GM19193 (cell line): ENCODE results near the gene ENG.

Experiments used
- POLR2A ChIP-seq: IDR thresholded peaks from 4 replicates; pipeline ENCODE4 v1.6.1; 2011; ENCODE audit not compliant: insufficient read depth, insufficient read length; ENCODE audit errors: extremely low read depth

The ENG gene

GRCh38 chr9:127884427-127884911 lies 30.0 kb upstream of the ENG start:
- no peak for TF ChIP-seq POLR2A

DNA sequence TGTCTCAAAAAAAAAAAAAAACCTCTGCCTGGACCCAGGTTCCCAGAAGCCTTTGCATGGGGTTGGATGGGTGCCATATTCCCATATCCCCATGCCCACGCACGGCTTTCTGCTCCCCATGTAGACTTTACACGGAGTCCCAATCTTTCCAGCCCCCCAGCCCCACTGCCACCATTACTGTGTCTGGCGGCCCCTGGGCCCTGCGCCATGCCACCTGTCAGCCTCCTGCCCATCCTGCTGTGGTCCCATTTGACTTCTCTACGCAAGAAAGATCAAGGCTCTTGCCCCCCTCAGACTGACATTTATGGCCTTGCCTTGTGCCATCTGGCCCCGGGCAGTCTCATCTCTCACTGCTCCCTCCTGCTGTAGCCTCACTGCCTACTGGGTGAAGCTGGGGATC lies 29.5 kb upstream of the ENG start:
- no peak for TF ChIP-seq POLR2A

- TF ChIP-seq POLR2A = no peak
Measured at GRCh38 chr9:127880143-127880542, 25.7 kb upstream of the ENG start.

DNA sequence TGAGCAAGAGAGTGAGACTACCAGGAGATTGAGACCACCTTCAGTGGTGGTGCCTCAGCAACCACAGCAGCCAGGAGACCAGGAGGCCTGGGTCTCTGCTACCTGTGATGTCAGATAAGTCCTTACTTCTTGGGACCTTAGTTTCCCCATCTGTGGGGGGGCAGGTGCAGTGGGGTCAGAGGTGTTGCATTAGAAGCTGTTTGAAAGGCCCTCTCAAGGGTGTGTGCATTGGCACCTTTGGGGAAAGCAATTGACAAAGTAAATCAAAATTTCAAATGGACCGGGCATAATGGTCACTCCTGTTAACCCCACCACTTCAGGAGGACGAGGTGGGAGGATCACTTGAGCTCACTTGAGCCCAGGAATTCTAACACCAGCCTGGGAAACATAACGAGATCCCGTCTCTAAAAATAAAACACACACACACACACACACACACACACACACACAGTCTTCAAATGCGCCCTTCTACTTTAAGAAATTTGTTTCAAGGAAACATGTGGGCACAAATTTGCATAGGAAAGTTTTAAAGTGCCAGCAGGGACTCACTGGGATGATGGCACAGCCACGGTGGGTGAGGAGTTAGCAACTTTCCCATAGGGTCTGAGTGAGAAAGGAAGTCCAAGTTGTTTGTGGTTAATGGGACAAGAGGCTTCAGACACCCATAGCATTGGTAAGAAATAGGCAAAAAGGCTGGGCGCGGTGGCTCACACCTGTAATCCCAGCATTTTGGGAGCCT lies 24.4 kb upstream of the ENG start:
- no peak for TF ChIP-seq POLR2A

- TF ChIP-seq POLR2A = no peak
Measured at GRCh38 chr9:127878001-127878651, 23.7 kb upstream of the ENG start.

GRCh38 chr9:127877566-127877998 lies 23.1 kb upstream of the ENG start, which contains the start of gene AK1:
AK1 (minus strand) TSS chr9:127877675; CDS start chr9:127874617, 3,058 bp downstream.
- TF ChIP-seq POLR2A = no peak

GRCh38 chr9:127876764-127877562 lies 22.5 kb upstream of the ENG start:
- TF ChIP-seq POLR2A = no peak

DNA sequence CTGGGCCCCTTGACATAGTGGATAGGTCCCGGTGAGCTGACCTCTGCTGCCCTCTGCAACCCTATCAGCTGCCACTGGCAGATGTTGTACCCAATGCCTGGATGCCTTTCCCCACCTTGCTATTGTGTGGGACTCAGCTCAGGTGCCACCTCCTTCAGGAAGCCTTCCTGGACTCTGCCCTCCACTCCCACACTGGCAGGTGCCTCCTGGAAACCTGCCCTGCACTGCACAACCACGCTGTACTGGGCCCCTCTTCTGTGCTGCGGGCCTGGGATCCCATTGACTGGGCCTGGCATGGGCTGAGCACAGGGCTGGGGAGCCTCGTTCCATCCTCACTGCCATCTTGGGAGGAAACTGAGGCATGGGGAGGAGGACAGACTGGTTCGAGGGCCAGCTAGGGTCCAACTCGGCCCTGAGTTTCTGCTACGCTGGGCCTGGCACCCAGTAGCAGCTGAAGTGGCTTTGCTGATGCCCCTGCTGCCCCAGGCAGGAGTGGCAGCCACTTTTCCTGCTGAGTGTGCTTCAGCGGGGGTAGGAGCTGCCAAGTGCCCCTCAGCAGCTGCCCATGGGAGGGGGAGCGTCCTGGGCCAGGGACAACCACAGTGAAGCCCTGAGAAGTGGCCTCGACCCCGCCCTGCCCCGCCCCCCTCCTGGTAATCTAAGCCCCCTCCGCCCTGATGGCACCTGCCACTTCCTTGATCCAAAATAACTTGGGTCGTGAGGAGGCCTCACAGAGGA lies 21.7 kb upstream of the ENG start:
- TF ChIP-seq POLR2A = no peak

DNA sequence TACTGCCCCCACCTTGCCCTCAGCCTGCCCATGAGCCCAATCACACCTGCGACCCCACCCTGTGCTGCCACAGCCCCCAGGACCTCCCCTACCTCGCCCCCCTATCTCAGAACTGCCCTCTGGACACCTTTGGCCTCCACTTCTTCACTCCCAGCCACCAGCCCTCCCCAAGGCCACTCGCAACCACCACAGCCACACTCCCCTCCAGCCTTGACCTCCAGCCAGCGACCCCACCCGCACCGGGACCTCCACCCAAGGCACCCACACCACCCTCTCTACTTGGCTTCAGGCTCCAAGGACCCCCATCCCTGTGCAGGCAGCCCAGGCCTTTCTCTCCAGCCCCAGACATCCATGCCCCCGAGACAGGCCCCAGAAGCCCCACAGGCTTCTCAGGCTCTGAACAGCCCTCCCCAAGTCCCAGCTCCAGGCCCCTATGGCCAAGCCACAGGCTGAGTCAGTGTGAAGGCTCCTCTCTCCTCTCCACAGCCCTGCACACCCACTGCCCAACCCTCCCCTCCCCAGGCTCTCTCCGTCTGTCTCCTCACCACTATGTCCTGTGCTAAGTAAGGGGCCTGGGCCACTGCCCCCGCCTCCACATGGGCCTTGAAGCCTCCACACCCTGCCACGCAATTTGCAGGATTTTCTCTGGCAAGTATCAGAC lies 21.0 kb upstream of the ENG start:
- TF ChIP-seq POLR2A = no peak

DNA sequence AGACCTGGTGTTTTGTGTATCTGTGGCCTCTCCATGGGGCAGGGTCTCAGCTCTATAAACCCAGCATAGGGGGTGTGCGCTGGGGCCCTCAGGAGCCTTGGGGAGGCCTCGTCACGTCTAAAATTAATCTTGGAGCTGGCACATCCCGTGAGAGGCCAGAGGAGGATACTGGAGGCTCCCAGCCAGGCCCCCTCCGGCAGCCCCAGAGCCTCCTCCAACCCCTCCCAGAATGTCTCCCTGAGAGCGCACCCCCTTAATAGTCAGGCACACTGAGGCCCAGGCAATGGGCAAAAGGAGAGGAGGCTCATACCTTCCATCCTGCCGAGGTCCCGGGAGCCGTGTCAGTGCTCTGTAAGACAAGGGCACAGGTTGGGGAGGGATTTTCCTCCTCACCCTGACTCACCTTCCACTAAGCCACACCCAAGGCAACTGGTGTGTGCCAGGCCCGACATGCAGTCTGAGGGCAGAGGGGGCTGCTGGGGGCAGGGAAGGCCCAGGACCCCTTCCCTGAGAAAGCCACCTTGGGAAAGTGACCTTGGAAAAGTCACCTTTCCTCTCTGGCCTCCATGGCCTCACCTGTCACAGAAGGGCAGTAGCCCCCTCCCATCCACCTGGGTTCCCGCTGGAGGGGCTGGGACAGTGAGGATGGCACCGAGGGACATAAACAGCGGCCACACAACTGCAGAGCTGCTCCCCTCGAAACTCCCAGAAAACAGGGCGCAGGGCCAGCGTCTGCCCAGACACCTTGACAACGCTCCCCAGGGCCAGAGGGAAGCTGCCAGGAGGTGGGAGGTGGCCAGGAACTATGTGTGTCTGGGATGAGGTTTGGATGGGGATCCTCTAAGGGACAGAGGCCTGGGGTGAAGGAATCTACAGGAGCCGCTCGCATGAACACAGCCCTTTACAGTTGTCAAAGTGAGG lies 20.1 kb upstream of the ENG start:
- no peak for TF ChIP-seq POLR2A

DNA sequence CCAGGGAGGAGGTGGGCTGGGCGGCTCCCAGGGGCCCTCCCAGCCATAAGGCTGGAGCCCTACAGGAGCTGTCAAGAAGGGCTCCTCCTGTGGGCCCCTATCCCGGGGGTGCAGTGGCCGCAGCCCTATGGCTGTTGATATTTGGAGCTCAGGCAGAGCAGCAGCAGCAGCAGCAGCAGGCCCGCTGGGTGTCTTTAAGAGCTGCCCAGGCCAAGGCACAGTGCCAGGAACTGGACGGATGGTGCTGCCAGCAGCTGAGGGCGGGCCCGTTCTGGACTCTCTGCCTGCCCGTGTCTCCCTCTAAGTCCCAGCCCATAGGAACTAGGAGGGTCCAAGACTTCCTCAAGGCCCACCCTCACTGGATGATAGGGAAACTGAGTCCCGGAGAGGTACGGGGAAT lies 19.4 kb upstream of the ENG start:
- TF ChIP-seq POLR2A = no peak

DNA sequence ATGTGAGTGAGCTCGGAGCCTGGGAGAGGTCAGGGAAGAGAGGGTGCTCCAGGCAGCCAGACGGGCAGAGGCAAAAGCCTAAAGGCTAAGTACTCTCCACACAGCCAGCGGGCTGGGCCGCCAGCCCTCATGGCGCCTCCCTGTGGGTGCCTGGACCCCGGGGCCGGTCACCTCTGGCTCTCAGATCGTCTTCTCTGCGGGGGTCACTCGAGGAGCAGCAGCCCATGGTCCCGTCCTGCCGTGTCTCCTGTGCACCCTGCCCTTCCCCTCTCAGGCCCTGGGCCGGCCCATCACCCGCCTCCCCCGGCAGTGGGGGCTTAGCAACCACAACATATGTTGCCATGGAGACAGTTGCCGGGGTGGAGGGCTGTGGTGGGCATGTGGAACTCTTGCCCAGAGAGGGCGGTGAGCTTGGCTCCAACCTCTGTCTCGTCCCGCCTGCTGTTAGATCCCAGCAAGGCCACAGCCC lies 18.8 kb upstream of the ENG start:
- TF ChIP-seq POLR2A = no peak
